ENCODE results near the gene C2orf49. TPM values are rescaled to one million over a fixed set of nuclear protein-coding genes. Genes with fewer than 3 reads are reported as not detected.

C2orf49 gene
- total and polyA plus RNA-seq, 9 donors: 12.6 to 32.5 (median 20.3) TPM

DNA sequence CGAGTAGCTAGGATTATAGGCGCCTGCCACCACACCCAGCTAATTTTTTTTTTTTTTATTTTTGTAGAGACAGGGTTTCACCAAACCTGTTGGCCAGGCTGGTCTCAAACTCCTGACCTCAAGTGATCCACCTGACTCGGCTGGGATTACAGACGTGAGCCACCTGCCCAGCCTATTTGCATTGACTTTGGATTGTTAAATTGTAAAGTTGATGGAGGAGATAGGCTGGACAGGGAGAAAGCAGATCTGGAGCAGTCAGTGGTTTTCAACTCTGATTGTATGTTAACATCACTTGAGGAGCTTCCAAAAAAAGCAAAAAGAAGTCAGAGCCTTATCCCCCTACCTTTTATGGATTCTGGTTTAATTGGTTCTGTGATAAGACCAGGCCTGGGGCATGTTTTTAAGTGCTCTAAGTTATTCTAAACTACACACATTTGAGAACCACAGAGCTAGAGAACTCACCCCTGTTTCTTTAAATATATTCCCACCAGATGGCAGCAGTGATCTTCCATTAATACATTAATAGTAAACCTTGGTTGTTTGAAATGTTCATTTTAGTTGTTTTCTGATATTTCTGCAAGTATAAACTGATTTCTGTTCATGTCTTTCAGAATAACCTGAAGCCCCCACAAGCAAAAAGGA is 7.5 kb downstream of the C2orf49 start:
- Histone ChIP-seq H3K27me3 (no peaks in the 10 kb centered on the region), H3K4me1 (ENCODE audit: insufficient read depth) (no peaks in the 10 kb centered on the region), H3K9me3 (no peaks in the 10 kb centered on the region), H3K27ac (no peak overlapping the region), H3K36me3 (no peaks in the 10 kb centered on the region), H3K4me3 (no peak overlapping the region)
- DNase-seq: no peak
- WGBS, 3 donors: 55 to 65% (median 56%) methylated on average over 4 of the region's 4 CpGs
- TF ChIP-seq, protein P1, sequence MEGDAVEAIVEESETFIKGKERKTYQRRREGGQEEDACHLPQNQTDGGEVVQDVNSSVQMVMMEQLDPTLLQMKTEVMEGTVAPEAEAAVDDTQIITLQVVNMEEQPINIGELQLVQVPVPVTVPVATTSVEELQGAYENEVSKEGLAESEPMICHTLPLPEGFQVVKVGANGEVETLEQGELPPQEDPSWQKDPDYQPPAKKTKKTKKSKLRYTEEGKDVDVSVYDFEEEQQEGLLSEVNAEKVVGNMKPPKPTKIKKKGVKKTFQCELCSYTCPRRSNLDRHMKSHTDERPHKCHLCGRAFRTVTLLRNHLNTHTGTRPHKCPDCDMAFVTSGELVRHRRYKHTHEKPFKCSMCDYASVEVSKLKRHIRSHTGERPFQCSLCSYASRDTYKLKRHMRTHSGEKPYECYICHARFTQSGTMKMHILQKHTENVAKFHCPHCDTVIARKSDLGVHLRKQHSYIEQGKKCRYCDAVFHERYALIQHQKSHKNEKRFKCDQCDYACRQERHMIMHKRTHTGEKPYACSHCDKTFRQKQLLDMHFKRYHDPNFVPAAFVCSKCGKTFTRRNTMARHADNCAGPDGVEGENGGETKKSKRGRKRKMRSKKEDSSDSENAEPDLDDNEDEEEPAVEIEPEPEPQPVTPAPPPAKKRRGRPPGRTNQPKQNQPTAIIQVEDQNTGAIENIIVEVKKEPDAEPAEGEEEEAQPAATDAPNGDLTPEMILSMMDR (IDR thresholded peaks at IDR 0.05): peak; percentile 11 to 62 (median 54)
- TF ChIP-seq POLR2A (IDR thresholded peaks at IDR 0.05) (no peak), EP300 (IDR thresholded peaks at IDR 0.05) (no peak)
- intact Hi-C loops (cut with DNase I): loop anchor here in 2 of 4 donors (10.0 kb wide), 2 partner anchors 180 to 200 kb away; no protein-coding TSS in a partner anchor

DNA sequence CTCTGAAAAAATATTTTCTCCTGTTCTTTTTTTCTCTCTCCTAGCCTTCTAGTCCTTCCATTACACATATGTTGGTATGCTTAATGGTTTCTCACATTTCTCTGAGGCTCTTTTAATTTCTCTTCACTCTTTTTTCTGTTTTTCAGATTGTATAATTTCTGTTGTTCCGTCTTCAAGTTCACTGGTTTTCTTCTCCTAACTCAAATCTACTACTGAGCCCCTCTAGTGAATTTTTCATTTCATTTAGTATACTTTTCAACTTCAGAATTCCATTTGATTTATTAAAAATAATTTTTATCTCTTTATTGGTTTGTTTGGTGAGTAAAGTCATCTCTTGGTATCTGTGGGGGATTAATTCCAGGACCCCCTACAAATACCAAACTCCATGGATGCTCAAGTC is 19.8 kb downstream of the C2orf49 start:
- Histone ChIP-seq H3K4me1 (ENCODE audit: insufficient read depth) (no peaks in the 10 kb centered on the region), H3K27me3 (no peaks in the 10 kb centered on the region), H3K36me3 (no peaks in the 10 kb centered on the region), H3K9me3 (no peaks in the 10 kb centered on the region), H3K4me3 (no peak overlapping the region), H3K27ac (no peak overlapping the region)
- intact Hi-C loops (cut with DNase I): no loop called here
- no peak for DNase-seq
- 93 to 100% (median 97%) methylated on average over 1 of the region's 1 CpG for WGBS, 3 donors
- TF ChIP-seq EP300 (IDR thresholded peaks at IDR 0.05) (no peak), POLR2A (IDR thresholded peaks at IDR 0.05) (no peak)
- TF ChIP-seq, protein P1 (IDR thresholded peaks at IDR 0.05): no peak

DNA sequence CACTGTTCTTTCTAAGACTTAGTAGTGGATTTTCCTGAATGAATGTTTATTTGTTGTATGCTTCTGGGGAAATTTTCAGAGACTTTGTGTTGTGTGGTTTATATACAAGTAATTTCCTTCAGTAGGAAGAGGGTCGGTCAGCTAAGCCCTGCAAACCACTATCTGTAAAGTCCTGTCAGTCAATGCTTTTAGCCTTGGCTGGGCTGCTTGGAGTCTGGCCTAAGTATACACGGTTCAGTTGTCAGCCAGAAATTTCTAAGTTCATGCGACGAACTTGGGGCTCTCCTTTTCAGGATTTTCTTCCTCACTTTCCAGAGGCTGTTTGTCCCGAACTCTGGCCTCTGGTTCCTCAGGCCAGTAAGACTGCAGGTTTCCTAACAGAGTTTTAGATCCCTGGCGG is 21.3 kb downstream of the C2orf49 start:
- Histone ChIP-seq H3K27me3 (no peaks in the 10 kb centered on the region), H3K9me3 (no peaks in the 10 kb centered on the region), H3K4me3 (no peak overlapping the region), H3K4me1 (ENCODE audit: insufficient read depth) (no peaks in the 10 kb centered on the region), H3K27ac (peak overlapping the region in 1 of 2 donors; percentile 16), H3K36me3 (no peaks in the 10 kb centered on the region)
- 74 to 87% (median 82%) methylated on average over 6 of the region's 6 CpGs for WGBS, 3 donors
- DNase-seq: peak in 1 of 5 donors; percentile 44
- intact Hi-C loops (cut with DNase I): no loop called here
- TF ChIP-seq, protein P1 (IDR thresholded peaks at IDR 0.05): no peak
- TF ChIP-seq POLR2A (IDR thresholded peaks at IDR 0.05) (no peak), EP300 (IDR thresholded peaks at IDR 0.05) (no peak)

DNA sequence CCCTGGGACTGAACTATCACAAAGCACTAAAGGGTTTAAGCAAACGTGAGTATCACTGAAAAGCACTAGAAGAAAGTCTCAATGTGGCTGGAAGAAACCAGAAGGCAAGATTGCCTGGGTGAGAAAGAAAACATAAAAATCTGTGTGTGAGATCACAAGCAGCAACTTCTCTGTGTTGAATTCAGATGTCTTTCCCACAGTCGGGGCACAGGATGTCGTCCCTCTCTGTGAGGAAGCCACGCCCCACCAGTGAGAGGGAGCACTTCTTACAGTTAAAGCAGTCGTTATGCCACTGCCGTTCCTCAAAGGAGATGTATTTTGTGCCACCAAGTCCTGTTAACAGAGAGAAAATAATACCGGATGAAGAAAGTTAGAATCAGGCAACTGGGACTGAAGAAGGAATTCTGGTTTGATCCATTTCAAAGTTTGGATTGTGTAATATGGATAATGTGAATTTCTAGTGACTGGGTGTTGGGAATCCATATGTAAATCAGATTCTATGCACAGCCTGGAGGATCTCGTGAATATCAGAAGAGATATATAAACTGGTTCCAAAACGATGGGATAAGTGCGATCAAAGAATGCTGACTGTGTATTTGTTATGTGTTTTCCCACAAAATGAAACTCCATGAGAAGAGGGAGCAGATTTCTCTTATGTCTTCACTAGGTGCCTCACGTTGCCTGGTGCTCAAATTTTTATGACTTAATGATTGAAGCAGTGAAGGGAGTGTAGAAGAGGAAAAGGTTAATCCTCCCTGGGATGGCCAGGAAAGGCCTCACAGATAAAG is 24.0 kb downstream of the C2orf49 start:
- intact Hi-C loops (cut with DNase I): no loop called here
- TF ChIP-seq, protein P1 (IDR thresholded peaks at IDR 0.05): no peak
- TF ChIP-seq EP300 (IDR thresholded peaks at IDR 0.05): no peak
- no peak for TF ChIP-seq POLR2A (IDR thresholded peaks at IDR 0.05)
- H3K4me1 ChIP-seq (ENCODE audit: insufficient read depth): no peaks in the 10 kb centered on the region
- no peaks in the 10 kb centered on the region for H3K9me3 ChIP-seq
- H3K4me3 ChIP-seq: no peak overlapping the region
- no peak for DNase-seq
- no peaks in the 10 kb centered on the region for H3K27me3 ChIP-seq
- no peak overlapping the region for H3K27ac ChIP-seq
- WGBS, 3 donors: 66 to 72% (median 68%) methylated on average over 11 of the region's 11 CpGs
- no peaks in the 10 kb centered on the region for H3K36me3 ChIP-seq
